Activated CD8-positive, alpha-beta memory T cell treated with anti-CD3 and anti-CD28 coated beads, Interleukin-2, amount 50 U/mL, for 4 hours (primary cell): ENCODE data around the gene ZC3H14.
"Not testable (repeated sequence)": the region's sequence is repeated elsewhere in the genome, so short reads cannot be mapped to it uniquely, and the experiment has no call there.

Experiments
- DNase-seq: peaks from one replicate; pipeline ENCODE4 v3.0.0-alpha.2; 2020

Gene ZC3H14

DNA sequence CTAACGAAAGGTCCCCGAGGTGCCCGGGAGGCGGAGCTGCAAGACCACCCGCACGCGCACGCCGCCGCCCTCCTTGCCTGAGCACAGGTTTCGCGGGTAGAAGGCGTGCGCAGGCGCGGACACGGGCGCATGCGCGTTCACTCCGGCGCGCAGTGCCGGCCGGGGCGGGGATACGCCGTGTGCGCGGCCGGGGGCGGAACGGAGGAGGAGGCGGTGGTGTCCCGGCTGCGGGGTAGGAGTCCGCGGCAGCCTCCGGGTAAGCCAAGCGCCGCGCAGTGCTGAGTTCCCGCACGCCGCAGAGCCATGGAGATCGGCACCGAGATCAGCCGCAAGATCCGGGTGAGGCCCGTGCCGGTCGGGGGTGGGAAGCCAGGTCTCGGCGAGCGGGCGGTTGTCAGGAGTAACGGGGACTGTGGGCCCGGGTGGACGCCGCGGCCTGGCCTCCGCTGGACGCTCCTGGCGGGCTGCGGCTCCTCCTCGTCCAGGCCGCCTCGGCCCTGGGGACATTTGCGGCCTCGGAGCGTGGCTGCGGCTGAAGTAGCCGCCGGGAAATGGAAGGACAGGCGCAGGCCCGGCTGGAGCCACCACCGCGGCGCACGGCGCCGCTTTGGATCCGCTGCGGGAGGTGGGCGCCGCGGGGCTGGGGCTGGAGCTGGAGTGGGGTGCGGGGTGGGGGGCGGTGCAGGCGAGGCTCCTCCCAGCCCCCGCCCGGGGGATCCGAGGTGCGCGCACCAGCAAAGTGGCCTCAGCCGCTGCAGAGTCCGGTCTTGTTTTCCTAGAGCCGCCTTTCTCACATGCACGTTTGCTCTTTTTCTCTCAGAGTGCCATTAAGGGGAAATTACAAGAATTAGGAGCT, at the start of gene ZC3H14:
ZC3H14 (plus strand) TSS at position 207 of the 856 bp plus-strand sequence; CDS start at position 304, 97 bp downstream.
- peak; percentile 88 for DNase-seq

DNA sequence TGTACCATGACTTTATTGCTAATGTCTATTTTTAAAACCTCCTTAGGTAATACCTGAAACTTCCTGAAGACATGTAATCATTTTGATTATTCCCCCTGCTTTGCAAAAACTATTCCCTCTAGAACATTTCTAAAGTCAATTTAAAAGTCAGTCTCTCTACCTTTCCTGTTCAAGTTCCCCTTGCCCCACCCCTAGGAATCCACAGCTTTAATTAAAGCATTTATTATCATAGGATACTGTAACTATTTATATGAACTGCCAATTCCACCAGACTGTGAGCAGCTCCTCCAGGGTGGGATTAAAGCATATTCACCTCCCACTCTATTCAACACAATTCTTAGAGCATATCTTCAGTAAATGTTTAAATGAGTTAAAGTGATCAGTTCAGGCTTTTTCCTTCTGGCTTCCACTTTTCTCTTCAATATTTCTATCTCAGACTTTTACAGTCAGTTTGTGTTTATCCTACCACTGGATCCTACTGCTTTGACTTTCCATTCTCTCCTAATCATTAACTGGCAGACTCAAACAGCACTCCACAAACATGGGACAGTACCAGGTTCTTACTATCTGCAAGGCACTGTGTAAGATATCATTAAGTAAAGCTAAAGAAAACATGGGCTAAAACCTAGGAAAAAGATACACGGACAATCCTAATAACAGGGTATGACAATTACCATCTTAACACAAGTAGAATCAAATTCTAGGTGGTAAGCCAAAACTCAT, 47.2 kb upstream of the ZC3H14 start:
- no peak for DNase-seq

- no peak for DNase-seq
Observed at GRCh38 chr14:88516861-88517357, 45.9 kb upstream of the ZC3H14 start.

GRCh38 chr14:88518592-88519512, 44.0 kb upstream of the ZC3H14 start:
- no peak for DNase-seq

DNA sequence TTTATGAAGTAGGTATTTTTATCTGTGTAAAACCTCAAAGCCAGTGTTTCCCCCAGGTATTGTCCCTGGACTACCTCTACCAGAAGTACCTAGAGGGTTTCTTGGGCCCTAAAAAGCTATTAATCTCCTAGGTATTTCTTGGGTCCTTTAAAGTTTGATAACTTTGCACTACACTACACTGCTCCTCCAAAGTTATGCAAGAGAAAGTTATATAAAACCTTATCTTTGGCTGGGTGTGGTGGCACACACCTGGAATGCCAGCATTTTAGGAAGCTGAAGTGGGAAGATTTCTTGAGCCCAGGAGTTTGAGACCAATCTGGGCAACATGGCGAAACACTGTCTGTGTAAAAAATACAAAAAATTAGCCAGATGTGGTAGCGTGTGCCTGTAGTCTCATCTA, 42.9 kb upstream of the ZC3H14 start:
- DNase-seq = no peak

- DNase-seq = no peak
Observed at GRCh38 chr14:88521818-88522217, 41.0 kb upstream of the ZC3H14 start.

DNA sequence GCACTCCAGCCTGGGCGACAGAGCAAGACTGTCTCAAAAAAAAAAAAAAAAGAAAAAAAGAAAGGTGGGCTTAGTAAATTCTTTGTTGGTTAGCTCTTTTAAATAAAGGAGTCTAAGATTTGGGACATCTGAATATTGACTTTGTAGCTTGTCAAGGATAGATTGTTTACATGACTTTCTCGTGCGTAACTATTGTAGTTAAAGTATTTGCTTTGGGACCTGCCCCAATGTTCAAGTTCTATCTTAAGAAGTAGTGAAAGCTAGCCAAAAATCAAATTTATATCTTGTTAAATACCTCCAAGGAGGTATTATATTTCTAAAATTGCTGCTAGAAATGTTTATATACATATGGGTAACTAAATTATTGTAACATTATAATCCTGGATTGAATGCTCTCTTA, 40.4 kb upstream of the ZC3H14 start:
- no peak for DNase-seq

DNA sequence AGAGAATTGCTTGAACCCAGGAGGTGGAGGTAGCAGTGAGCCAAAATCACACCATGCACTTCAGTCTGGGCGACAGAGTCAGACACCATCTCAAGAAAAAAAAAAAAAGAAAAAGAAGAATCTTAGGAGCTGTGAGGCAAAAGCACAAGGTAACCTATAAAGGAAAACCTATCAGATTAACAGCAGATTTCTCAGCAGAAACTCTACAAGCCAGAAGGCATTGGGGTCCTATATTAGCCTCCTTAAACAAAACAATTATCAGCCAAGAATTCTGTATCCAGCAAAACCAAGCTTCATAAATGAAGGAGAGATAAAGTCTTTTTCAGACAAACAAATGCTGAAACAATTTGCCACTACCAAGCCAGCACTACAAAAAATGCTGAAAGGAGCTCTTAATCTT, 32.9 kb upstream of the ZC3H14 start:
- DNase-seq = not testable (repeated sequence)

GRCh38 chr14:88533064-88533602, 29.7 kb upstream of the ZC3H14 start:
- no peak for DNase-seq

DNA sequence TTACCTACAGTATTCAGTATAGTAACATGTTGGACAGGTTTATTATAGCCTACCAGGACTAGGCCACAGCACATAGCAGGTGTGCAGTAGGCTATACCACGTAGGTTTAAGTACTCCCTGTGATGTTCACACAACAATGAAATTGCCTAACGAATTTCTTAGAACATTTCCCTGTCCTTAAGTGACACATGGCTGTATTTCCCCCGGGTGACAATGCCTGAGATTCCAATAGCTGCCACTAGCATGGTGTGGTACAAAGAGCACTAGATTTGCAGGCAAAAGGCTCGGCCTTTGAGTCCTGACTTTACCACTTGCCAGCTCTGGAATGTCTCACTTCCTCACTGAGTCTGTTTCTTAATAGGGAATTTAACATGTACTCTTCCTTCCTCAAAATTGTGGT, 27.7 kb upstream of the ZC3H14 start:
- DNase-seq = no peak

DNA sequence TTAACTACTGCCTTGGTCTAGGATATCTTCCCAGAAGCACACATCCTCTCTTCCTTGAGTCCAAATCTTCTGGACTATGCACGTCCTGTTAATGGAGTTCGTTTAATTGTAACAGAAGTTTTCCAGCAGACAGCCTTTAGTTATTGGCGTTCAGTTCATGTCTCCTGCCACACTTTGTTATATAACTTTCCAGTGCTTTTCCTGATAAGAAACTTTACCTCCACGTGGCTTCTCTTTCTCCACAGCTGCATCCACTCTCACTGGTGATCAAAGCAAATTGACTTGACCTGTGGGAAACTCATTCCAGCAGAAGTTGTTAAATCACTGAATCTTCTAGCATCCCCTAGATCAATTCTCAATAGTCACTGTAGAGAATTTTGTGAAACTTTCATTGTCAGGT, 27.0 kb upstream of the ZC3H14 start:
- DNase-seq = no peak

- DNase-seq = no peak
Observed at GRCh38 chr14:88541324-88541723, 21.5 kb upstream of the ZC3H14 start.

GRCh38 chr14:88542857-88543795, 19.7 kb upstream of the ZC3H14 start:
- no peak for DNase-seq

DNA sequence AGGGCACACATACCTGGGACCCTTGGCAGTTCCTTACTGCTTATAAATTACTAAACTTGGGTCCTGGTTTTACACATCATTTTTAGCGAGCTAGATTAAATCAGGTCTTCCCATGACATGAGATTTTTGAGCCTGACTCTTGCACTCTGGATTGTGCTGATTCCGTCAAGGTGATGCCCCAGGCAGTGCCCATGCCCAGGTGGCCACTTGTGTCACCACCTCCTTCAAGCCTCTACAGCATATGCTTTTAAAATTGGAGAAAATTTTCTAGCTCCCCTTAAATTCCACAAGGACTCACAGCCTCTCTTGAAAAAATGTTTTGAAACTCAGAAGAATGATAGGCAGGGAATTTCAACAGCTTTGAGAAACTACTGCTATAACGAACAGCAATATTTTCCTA, 17.6 kb upstream of the ZC3H14 start:
- no peak for DNase-seq

GRCh38 chr14:88546621-88547385, 16.0 kb upstream of the ZC3H14 start:
- no peak for DNase-seq

DNA sequence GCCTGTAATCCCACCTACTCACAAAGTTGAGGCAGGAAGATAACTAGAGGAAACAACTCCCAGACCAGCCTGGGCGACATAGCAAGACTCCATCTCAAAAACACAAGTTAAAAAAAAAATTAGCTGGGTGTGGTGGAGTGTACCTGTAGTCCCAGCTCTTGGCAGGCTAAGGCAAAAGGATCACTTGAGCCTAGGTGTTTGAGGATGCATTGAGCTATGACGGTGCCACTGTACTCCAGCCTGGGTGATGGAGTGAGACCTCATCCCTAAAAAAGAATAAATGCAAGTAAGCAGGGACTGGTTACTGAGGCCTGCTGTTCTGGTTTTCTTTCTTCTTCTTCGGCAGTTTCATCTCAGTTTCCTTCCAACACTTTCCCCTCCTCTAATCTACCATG, 15.5 kb upstream of the ZC3H14 start:
- no peak for DNase-seq

- no peak for DNase-seq
Observed at GRCh38 chr14:88550078-88550477, 12.8 kb upstream of the ZC3H14 start.

DNA sequence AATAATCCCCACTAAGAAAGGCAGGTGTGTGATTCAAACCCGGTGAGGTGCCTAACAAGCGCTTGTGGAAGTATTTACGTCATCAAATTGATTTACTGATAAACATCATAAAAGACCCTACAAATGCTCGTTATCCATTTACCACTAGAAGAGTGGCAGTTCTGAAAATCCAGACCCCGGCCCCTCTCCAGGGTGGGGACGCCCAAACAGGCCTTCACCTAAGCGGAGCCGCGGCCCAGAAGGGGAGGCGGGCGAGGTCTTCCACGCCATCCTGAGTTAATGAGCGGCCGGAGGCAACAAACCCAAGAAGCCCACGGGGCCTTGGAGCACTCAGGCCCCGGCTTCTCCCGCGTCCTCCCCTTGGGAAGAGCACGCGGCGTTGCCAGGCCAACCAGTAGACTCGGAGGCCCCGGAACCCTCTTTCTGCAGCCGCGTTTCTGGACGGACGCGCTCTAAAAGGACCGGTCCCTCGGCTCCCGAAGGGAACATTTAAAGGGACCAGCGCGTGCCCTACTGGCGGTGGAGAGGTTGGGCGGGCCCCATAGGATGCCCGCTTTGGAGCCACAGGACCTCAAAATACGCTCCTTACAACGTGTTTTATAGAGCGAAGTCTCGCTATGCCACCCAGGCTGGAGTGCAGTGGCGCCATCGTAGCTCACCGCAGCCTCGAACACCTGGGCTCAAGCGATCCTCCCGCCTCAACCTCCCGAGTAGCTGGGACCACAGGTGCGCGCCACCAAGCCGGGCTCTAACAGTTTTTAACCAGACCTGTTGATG, 11.6 kb upstream of the ZC3H14 start:
- peak; percentile 43 for DNase-seq

- no peak for DNase-seq
Observed at GRCh38 chr14:88551980-88552431, 10.8 kb upstream of the ZC3H14 start.

GRCh38 chr14:88552876-88553275, 10.0 kb upstream of the ZC3H14 start:
- no peak for DNase-seq
